Gastroesophageal sphincter (tissue), 4 donors: ENCODE data around the gene PCSK4. TPM values are rescaled to one million over a fixed set of nuclear protein-coding genes. Genes with fewer than 3 reads are reported as not detected.
A peak's percentile ranks its signal among the peaks of the same experiment; 100 is the strongest.

Experiments used
- ATAC-seq: fragments of 150-250 bp; one replicate; pipeline ENCODE4 v1.9.1; 2016; ENCODE audit warnings: mild to moderate bottlenecking, moderate library complexity
- H3K27ac ChIP-seq, 4 donors: fragments of 200-600 bp; sonication (generic) in 3 of 4; 1 replicate in 3 of 4; 2 replicates in 1 of 4; pipeline ENCODE4 v1.5.1; 2016 to 2019
- H3K27me3 ChIP-seq: fragments of 200-600 bp; sonication (generic); one replicate; pipeline ENCODE4 v1.5.1; 2019
- H3K36me3 ChIP-seq, 2 donors: fragments of 200-600 bp; sonication (generic); one replicate each; pipeline ENCODE4 v1.5.1; 2019; ENCODE audit warnings: control low read depth in 1 of 2
- H3K4me1 ChIP-seq, 3 donors: fragments of 200-600 bp; sonication (generic); 1 replicate in 2 of 3; 2 replicates in 1 of 3; pipeline ENCODE4 v1.5.1; 2016 to 2019; ENCODE audit warnings: control low read depth in 2 of 3
- H3K4me3 ChIP-seq, 2 donors: fragments of 200-600 bp; sonication (generic); one replicate each; pipeline ENCODE4 v1.5.1; 2019; ENCODE audit warnings: mild to moderate bottlenecking in 1 of 2, moderate library complexity in 1 of 2
- H3K9me3 ChIP-seq, 3 donors: fragments of 200-600 bp; sonication (generic); one replicate each; pipeline ENCODE4 v1.5.1; 2017 to 2019; ENCODE audit warnings: control low read depth in 2 of 3
- CTCF ChIP-seq, 4 experiments: fragments of 200-600 bp in 2 of 4; fragments of 450-650 bp in 2 of 4; sonication (generic) in 1 of 4; IDR thresholded peaks; one replicate each; pipeline ENCODE4 v1.5.1; 2017 to 2019; ENCODE audit warnings: antibody characterized with exemption in 4 of 4, mild to moderate bottlenecking in 2 of 4, moderate library complexity in 2 of 4
- EP300 ChIP-seq: sonication (generic); formaldehyde crosslinking; IDR thresholded peaks from one replicate; pipeline ENCODE4 v1.6.1; 2017; ENCODE audit warnings: antibody characterized with exemption, mild to moderate bottlenecking
- POLR2A ChIP-seq, 2 donors: fragments of 450-650 bp; IDR thresholded peaks; one replicate each; pipeline ENCODE4 v1.6.1; 2017; ENCODE audit warnings: antibody characterized with exemption in 2 of 2, mild to moderate bottlenecking in 2 of 2, moderate library complexity in 1 of 2
- POLR2AphosphoS5 ChIP-seq: sonication (generic); formaldehyde crosslinking; IDR thresholded peaks from one replicate; pipeline ENCODE4 v1.6.1; 2017; ENCODE audit warnings: antibody characterized with exemption
- WGBS, 2 donors: methylation state at CpG; one replicate each; pipeline ENCODE4 v1.1.5; 2018; ENCODE audit warnings: low coverage in 1 of 2; 5-methylcytosine and 5-hydroxymethylcytosine counted together
- total RNA-seq, 4 donors: library from RNA; depleted of rRNA; stranded (reverse); fragments of >200 nt; gene quantifications; one replicate each; pipeline ENCODE4 v1.1.0, GENCODE V29; 2016

The PCSK4 gene
- total RNA-seq, 4 donors from 2014 or later: 0.94 to 2.2 (median 2.0) TPM

- Histone ChIP-seq H3K4me1 (peaks cover 0 to 64% (median 29%) of the 10 kb centered on the region in 3 donors), H3K9me3 (no peaks in the 10 kb centered on the region), H3K36me3 (no peaks in the 10 kb centered on the region), H3K27ac (no peak within 1 kb of the TSS), H3K4me3 (no peak within 1 kb of the TSS), H3K27me3 (peaks cover 100% of the 10 kb centered on the region)
- TF ChIP-seq POLR2A (IDR thresholded peaks at IDR 0.05) (no peak), CTCF (IDR thresholded peaks at IDR 0.05) (no peak)
- ATAC-seq: no peak
- 0 to 22% methylated on average over 3 to 10 of the region's 74 CpGs for WGBS, 2 donors
These were observed 40.4 kb downstream of the PCSK4 start, which contains the start of gene APC2 for GRCh38 chr19:1449467-1450442. Gene APC2, plus strand, starts transcription at chr19:1450121. Its CDS starts 2,881 bp downstream, at chr19:1453002.

GRCh38 chr19:1447944-1448343 lies 42.2 kb downstream of the PCSK4 start:
- Histone ChIP-seq H3K36me3 (peaks cover 0 to 4% of the 10 kb centered on the region in 2 donors), H3K27ac (no peak overlapping the region), H3K27me3 (peaks cover 82% of the 10 kb centered on the region), H3K4me1 (peaks cover 0 to 52% (median 23%) of the 10 kb centered on the region in 3 donors), H3K9me3 (no peaks in the 10 kb centered on the region), H3K4me3 (no peak overlapping the region)
- ATAC-seq: no peak
- no peak for TF ChIP-seq EP300
- no peak for TF ChIP-seq POLR2AphosphoS5
- TF ChIP-seq CTCF (IDR thresholded peaks at IDR 0.05): no peak
- no peak for TF ChIP-seq POLR2A (IDR thresholded peaks at IDR 0.05)
- 60% methylated on average over 1 of the region's 9 CpGs; no CpG with 5 or more reads in 1 of the 2 donors for WGBS, 2 donors

GRCh38 chr19:1447504-1447903 lies 42.6 kb downstream of the PCSK4 start:
- H3K9me3 ChIP-seq: no peaks in the 10 kb centered on the region
- peaks cover 0 to 9% of the 10 kb centered on the region in 2 donors for H3K36me3 ChIP-seq
- ATAC-seq: no peak
- TF ChIP-seq EP300 (no peak), CTCF (IDR thresholded peaks at IDR 0.05) (no peak), POLR2A (IDR thresholded peaks at IDR 0.05) (no peak), POLR2AphosphoS5 (no peak)
- H3K4me3 ChIP-seq: no peak overlapping the region
- no peak overlapping the region for H3K27ac ChIP-seq
- WGBS, 2 donors: 0 to 50% methylated on average over 1 to 2 of the region's 4 CpGs
- H3K4me1 ChIP-seq: peaks cover 0 to 48% (median 23%) of the 10 kb centered on the region in 3 donors
- H3K27me3 ChIP-seq: peaks cover 77% of the 10 kb centered on the region

- TF ChIP-seq POLR2A (IDR thresholded peaks at IDR 0.05): no peak
- TF ChIP-seq CTCF (IDR thresholded peaks at IDR 0.05): no peak
- TF ChIP-seq POLR2AphosphoS5: no peak
- no peak for TF ChIP-seq EP300
- ATAC-seq: no peak
- peaks cover 0 to 15% of the 10 kb centered on the region in 2 donors for H3K36me3 ChIP-seq
- WGBS, 2 donors: 0 to 5% methylated on average over 1 to 4 of the region's 63 CpGs
- peak overlapping the region in 1 of 2 donors; percentile 46 for H3K4me3 ChIP-seq
- peaks cover 0 to 42% (median 23%) of the 10 kb centered on the region in 3 donors for H3K4me1 ChIP-seq
- H3K27me3 ChIP-seq: peaks cover 71% of the 10 kb centered on the region
- H3K27ac ChIP-seq: no peak overlapping the region
- H3K9me3 ChIP-seq: no peaks in the 10 kb centered on the region
These were observed 43.3 kb downstream of the PCSK4 start for GRCh38 chr19:1446713-1447481.
